Liver (tissue), 3 donors: ENCODE data around the gene CEACAM16.

Source experiments
- ATF3 ChIP-seq: IDR thresholded peaks from 2 replicates; pipeline ENCODE4 v1.6.1; 2016; ENCODE audit warnings: antibody characterized with exemption
- REST ChIP-seq: IDR thresholded peaks from 2 replicates; pipeline ENCODE4 v1.6.1; 2016; ENCODE audit warnings: antibody characterized with exemption, mild to moderate bottlenecking
- TF ChIP-seq, protein P1 (sequence below): fragments of 150-350 bp; IDR thresholded peaks from 2 replicates; pipeline ENCODE4 v1.5.1; 2017; ENCODE audit warnings: improper control_type of control experiment, low read depth, low read length; ENCODE audit not compliant: missing input control
- TF ChIP-seq, protein P2 (sequence below): IDR thresholded peaks from 2 replicates; pipeline ENCODE4 v1.6.1; 2016; ENCODE audit warnings: antibody characterized with exemption
- donor health status: healthy.
- donor health status: healthy.

DNA sequence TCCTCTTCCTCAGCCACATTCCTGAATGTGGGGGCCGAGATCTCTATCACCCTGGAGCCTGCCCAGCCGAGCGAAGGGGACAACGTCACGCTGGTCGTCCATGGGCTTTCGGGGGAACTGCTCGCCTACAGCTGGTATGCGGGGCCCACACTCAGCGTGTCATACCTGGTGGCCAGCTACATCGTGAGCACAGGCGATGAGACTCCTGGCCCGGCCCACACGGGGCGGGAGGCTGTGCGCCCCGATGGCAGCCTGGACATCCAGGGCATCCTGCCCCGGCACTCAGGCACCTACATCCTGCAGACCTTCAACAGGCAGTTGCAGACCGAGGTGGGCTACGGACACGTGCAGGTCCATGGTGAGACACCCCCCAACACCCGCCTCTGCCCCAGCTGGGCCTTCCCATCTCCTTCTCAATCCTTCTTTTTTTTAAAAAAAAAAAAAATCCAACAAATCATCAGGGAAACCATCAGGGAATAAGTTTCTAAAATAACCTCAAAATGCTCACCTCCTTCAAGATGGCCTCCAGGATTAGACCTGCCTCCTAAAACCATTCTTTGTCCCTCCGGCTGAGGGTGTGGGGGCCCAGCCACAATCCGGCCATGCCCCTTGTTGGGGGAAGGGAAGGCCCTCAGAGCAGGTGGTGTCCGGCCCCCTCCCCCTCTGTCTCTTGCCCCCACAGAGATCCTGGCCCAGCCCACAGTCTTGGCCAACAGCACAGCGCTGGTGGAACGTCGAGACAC is 4.6 kb downstream of the CEACAM16 start:
- TF ChIP-seq, protein P1, sequence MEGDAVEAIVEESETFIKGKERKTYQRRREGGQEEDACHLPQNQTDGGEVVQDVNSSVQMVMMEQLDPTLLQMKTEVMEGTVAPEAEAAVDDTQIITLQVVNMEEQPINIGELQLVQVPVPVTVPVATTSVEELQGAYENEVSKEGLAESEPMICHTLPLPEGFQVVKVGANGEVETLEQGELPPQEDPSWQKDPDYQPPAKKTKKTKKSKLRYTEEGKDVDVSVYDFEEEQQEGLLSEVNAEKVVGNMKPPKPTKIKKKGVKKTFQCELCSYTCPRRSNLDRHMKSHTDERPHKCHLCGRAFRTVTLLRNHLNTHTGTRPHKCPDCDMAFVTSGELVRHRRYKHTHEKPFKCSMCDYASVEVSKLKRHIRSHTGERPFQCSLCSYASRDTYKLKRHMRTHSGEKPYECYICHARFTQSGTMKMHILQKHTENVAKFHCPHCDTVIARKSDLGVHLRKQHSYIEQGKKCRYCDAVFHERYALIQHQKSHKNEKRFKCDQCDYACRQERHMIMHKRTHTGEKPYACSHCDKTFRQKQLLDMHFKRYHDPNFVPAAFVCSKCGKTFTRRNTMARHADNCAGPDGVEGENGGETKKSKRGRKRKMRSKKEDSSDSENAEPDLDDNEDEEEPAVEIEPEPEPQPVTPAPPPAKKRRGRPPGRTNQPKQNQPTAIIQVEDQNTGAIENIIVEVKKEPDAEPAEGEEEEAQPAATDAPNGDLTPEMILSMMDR = no peak
- TF ChIP-seq, protein P2, sequence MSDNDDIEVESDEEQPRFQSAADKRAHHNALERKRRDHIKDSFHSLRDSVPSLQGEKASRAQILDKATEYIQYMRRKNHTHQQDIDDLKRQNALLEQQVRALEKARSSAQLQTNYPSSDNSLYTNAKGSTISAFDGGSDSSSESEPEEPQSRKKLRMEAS = no peak
- no peak for TF ChIP-seq REST
- no peak for TF ChIP-seq ATF3
